Endothelial cell of umbilical vein (primary cell): ENCODE measurements around the gene CLIP2. TPM values are rescaled to one million over a fixed set of nuclear protein-coding genes. Genes with fewer than 3 reads are reported as not detected.

ENCODE experiments used
- BruUV-seq: library from RNA; stranded (reverse); fragments of 400-500 nt; replicated peaks from 2 replicates; lab custom pipeline; 2021; lab: Mats Ljungman, UMichigan
- CTCF ChIA-PET: fragments of 300-600, 350-600 bp; sonication (Branson Sonifier 250); formaldehyde crosslinking; loops from one replicate; lab custom pipeline; 2021; ENCODE audit warnings: antibody characterized with exemption, inconsistent platforms; lab: Charles Lee
- POLR2A ChIA-PET: fragments of 300-600, 350-600 bp; sonication (Branson Sonifier 250); formaldehyde crosslinking; loops from one replicate; lab custom pipeline; 2021; ENCODE audit warnings: antibody characterized with exemption, inconsistent platforms; lab: Charles Lee
- DNase-seq: peaks from one replicate; pipeline ENCODE4 v3.0.0-alpha.2; 2011; ENCODE audit warnings: low read depth, low spot score
- FAIRE-seq: peaks from 2 replicates; lab custom pipeline; 2011; peaks lifted over from hg19 to GRCh38; lab: Jason Lieb, UNC
- H2AFZ ChIP-seq: 2 replicates; pipeline ENCODE4 v1.6.0; 2012; ENCODE audit warnings: low read depth, low read length, control low read depth, inconsistent platforms
- H3K27ac ChIP-seq: 2 replicates; pipeline ENCODE4 v1.5.1; 2011; ENCODE audit warnings: low read depth, mild to moderate bottlenecking, control low read depth, low read length, moderate library complexity; ENCODE audit not compliant: insufficient read depth
- H3K27me3 ChIP-seq, 2 experiments: 2 replicates each; pipeline versions ENCODE4 v1.6.0 to v1.6.1; 2011; ENCODE audit warnings: low read length in 2 of 2, mixed read lengths in 1 of 2; ENCODE audit not compliant: control insufficient read depth in 2 of 2, insufficient read depth in 2 of 2
- H3K36me3 ChIP-seq, 2 experiments: 2 replicates in 1 of 2; 3 replicates in 1 of 2; pipeline ENCODE4 v1.5.1; 2011; ENCODE audit warnings: low read length in 2 of 2, mild to moderate bottlenecking in 1 of 2, moderate library complexity in 1 of 2; ENCODE audit not compliant: control insufficient read depth in 2 of 2, insufficient read depth in 2 of 2; ENCODE audit errors: extremely low read depth in 1 of 2
- H3K4me1 ChIP-seq: 3 replicates; pipeline ENCODE4 v1.5.1; 2011; ENCODE audit warnings: mild to moderate bottlenecking, low read length; ENCODE audit not compliant: control insufficient read depth, insufficient read depth; ENCODE audit errors: extremely low read depth
- H3K4me2 ChIP-seq: 2 replicates; pipeline ENCODE4 v1.6.1; 2011; ENCODE audit warnings: low read length, control low read depth, mixed read lengths; ENCODE audit not compliant: insufficient read depth
- H3K4me3 ChIP-seq, 3 experiments: fragments of 200-600 bp in 1 of 3; sonication (generic), shearing (Covaris generic) in 1 of 3; replicated peaks in 1 of 3; 2 replicates each; pipeline ENCODE4 v1.5.1; 2011 to 2016; ENCODE audit warnings: control low read depth in 3 of 3, low read length in 3 of 3, mild to moderate bottlenecking in 2 of 3, inconsistent platforms in 1 of 3, low read depth in 1 of 3, moderate library complexity in 1 of 3; ENCODE audit not compliant: insufficient read depth in 1 of 3
- H3K79me2 ChIP-seq: 2 replicates; pipeline ENCODE4 v1.6.0; 2012; ENCODE audit warnings: low read length, inconsistent platforms; ENCODE audit not compliant: control insufficient read depth, insufficient read depth
- H3K9ac ChIP-seq: replicated peaks from 2 replicates; pipeline ENCODE3; 2011; ENCODE audit warnings: low read length, control low read depth; ENCODE audit not compliant: insufficient read depth; ENCODE audit errors: extremely low read depth
- H3K9me1 ChIP-seq: replicated peaks from 3 replicates; pipeline ENCODE4 v1.6.0; 2011; ENCODE audit warnings: mild to moderate bottlenecking, low read length; ENCODE audit not compliant: control insufficient read depth, insufficient read depth; ENCODE audit errors: extremely low read depth
- H3K9me3 ChIP-seq: replicated peaks from 2 replicates; pipeline ENCODE4 v1.5.1; 2012; ENCODE audit warnings: low read length, inconsistent platforms; ENCODE audit not compliant: control insufficient read depth, insufficient read depth
- H4K20me1 ChIP-seq: replicated peaks from 2 replicates; pipeline ENCODE3; 2011; ENCODE audit warnings: mild to moderate bottlenecking, low read length; ENCODE audit not compliant: control insufficient read depth, insufficient read depth; ENCODE audit errors: extremely low read depth
- CTCF ChIP-seq, 2 donors: IDR thresholded peaks; 1 replicate in 1 of 2; 2 replicates in 1 of 2; pipeline ENCODE4 v1.5.1; 2011; ENCODE audit warnings: low read length in 2 of 2, mild to moderate bottlenecking in 2 of 2, moderate library complexity in 2 of 2, control low read depth in 1 of 2, inconsistent platforms in 1 of 2, low read depth in 1 of 2; ENCODE audit not compliant: insufficient read depth in 1 of 2; ENCODE audit errors: extremely low read depth in 1 of 2
- EZH2 ChIP-seq: IDR thresholded peaks from 2 replicates; pipeline ENCODE4 v1.6.1; 2012; ENCODE audit warnings: borderline replicate concordance, low read depth, mild to moderate bottlenecking, moderate library complexity, low read length, inconsistent platforms; ENCODE audit not compliant: severe bottlenecking
- FOS ChIP-seq: IDR thresholded peaks from 2 replicates; pipeline ENCODE4 v1.6.1; 2011; ENCODE audit warnings: mild to moderate bottlenecking, low read length, moderate library complexity, borderline replicate concordance; ENCODE audit not compliant: insufficient read depth
- GATA2 ChIP-seq: IDR thresholded peaks from 2 replicates; pipeline ENCODE4 v1.7.0; 2011; ENCODE audit warnings: low read depth, mild to moderate bottlenecking, moderate library complexity, mixed read lengths, low read length; ENCODE audit not compliant: insufficient read length, insufficient read depth
- JUN ChIP-seq: IDR thresholded peaks from 2 replicates; pipeline ENCODE4 v1.6.1; 2011; ENCODE audit warnings: borderline replicate concordance, low read depth; ENCODE audit not compliant: insufficient read length, insufficient read depth
- MYC ChIP-seq: IDR thresholded peaks from one replicate; pipeline ENCODE4 v1.6.1; 2011; ENCODE audit warnings: mild to moderate bottlenecking, low read depth, low read length
- POLR2A ChIP-seq: IDR thresholded peaks from 2 replicates; pipeline ENCODE4 v1.6.1; 2012; ENCODE audit warnings: low read depth, mild to moderate bottlenecking, control low read depth, low read length
- POLR2AphosphoS5 ChIP-seq: IDR thresholded peaks from 2 replicates; pipeline ENCODE4 v1.6.1; 2012; ENCODE audit warnings: low read depth, mild to moderate bottlenecking, control low read depth, low read length, moderate library complexity; ENCODE audit not compliant: insufficient read depth
- dilution Hi-C: fragments of 300-500 bp; cut with MboI; formaldehyde crosslinking; loops from one replicate; pipeline ENCODE4 v1.15.0; 2019; ENCODE audit warnings: low sequenced_read_pairs; ENCODE audit not compliant: extremely low pct_ligation_motif_present
- intact Hi-C: fragments of 100-400 bp; cut with micrococcal nuclease; formaldehyde crosslinking; loops from one replicate; pipeline ENCODE4 v1.10.0; 2022
- polyA plus RNA-seq, 4 experiments: library from polyadenylated mRNA; depleted of rRNA in 3 of 4; stranded (reverse) in 3 of 4; unstranded in 1 of 4; fragments of >200 nt; gene quantifications; 2 replicates each; pipeline versions ENCODE4 v1.2.1 to v1.2.3, GENCODE V29; 2011 to 2012; ENCODE audit warnings: missing spikeins in 1 of 4
- total RNA-seq: library from RNA; stranded (reverse); gene quantifications from 2 replicates; pipeline ENCODE4 v1.2.3, GENCODE V29; 2021
- TF ChIP-seq, protein P1 (sequence below): IDR thresholded peaks from 2 replicates; pipeline ENCODE4 v1.6.1; 2011; ENCODE audit not compliant: insufficient read depth, insufficient read length

The CLIP2 gene
- total and polyA plus RNA-seq, 2 donors (not counting 3 experiments of a cell fraction or from before 2014, with no cell fraction given) = 8.3 to 37.1 TPM

- dilution Hi-C loops (no loop called here), intact Hi-C loops (no loop called here)
- no peak for DNase-seq
- TF ChIP-seq CTCF (IDR thresholded peaks at IDR 0.05; ENCODE audit: extremely low read depth in 1 of 2, insufficient read depth in 1 of 2, low read depth in 1 of 2, low read length in 2 of 2) = no peak
- no peak for TF ChIP-seq POLR2AphosphoS5
- TF ChIP-seq, protein P1, sequence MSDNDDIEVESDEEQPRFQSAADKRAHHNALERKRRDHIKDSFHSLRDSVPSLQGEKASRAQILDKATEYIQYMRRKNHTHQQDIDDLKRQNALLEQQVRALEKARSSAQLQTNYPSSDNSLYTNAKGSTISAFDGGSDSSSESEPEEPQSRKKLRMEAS = no peak
- no peak for TF ChIP-seq FOS
- TF ChIP-seq GATA2 = no peak
- TF ChIP-seq POLR2A = no peak
- TF ChIP-seq EZH2 = no peak
- no peak for TF ChIP-seq MYC
- TF ChIP-seq JUN = no peak
- Histone ChIP-seq H3K9me3 (no peaks in the 10 kb centered on the region), H3K9ac (no peak overlapping the region), H3K9me1 (no peaks in the 10 kb centered on the region), H3K27ac (no peak overlapping the region), H2AFZ (no peak overlapping the region), H3K4me1 (peaks cover 7% of the 10 kb centered on the region), H4K20me1 (no peaks in the 10 kb centered on the region), H3K4me3 (no peak overlapping the region), H3K4me2 (no peak overlapping the region), H3K79me2 (no peaks in the 10 kb centered on the region), H3K27me3 (no peaks in the 10 kb centered on the region), H3K36me3 (peaks cover 0 to 22% of the 10 kb centered on the region in 2 experiments)
- POLR2A ChIA-PET = no interaction called here
- BruUV-seq = no TSS peak
- no peak for FAIRE-seq
- CTCF ChIA-PET = interaction anchor here (1.3 kb wide), 1 partner anchor 191 kb away, joined by 12 read pairs; no protein-coding TSS in a partner anchor
Measured at GRCh38 chr7:74396993-74397392, 107.8 kb downstream of the CLIP2 start.
